Activated naive CD8-positive, alpha-beta T cell treated with anti-CD3 and anti-CD28 coated beads for 36 hours (primary cell): Measurements from ENCODE around the gene AP3D1. TPM values are rescaled to one million over a fixed set of nuclear protein-coding genes. Genes with fewer than 3 reads are reported as not detected.

Experiments used
- DNase-seq: peaks from one replicate; pipeline ENCODE4 v3.0.0; 2021
- H3K27ac Mint-ChIP-seq: one replicate; pipeline ENCODE4 v1.8.0; 2022; ENCODE audit warnings: mild to moderate bottlenecking, moderate library complexity, mixed read lengths
- H3K27me3 Mint-ChIP-seq: one replicate; pipeline ENCODE4 v1.8.0; 2022; ENCODE audit warnings: mild to moderate bottlenecking, mixed read lengths
- H3K36me3 Mint-ChIP-seq: one replicate; pipeline ENCODE4 v1.8.0; 2021; ENCODE audit warnings: mild to moderate bottlenecking, mixed read lengths
- H3K4me1 Mint-ChIP-seq: one replicate; pipeline ENCODE4 v1.8.0; 2021; ENCODE audit warnings: mixed read lengths
- H3K4me3 Mint-ChIP-seq: one replicate; pipeline ENCODE4 v1.8.0; 2022; ENCODE audit warnings: mild to moderate bottlenecking, moderate library complexity, mixed read lengths
- H3K9me3 Mint-ChIP-seq: one replicate; pipeline ENCODE4 v1.8.0; 2022; ENCODE audit warnings: mixed read lengths
- total RNA-seq, 2 experiments: library from RNA; stranded (reverse); gene quantifications; one replicate each; pipeline ENCODE4 v1.2.3, GENCODE V29; 2021

AP3D1 gene
- total RNA-seq, 2 experiments from 2014 or later = 92.0 to 96.0 TPM

DNA sequence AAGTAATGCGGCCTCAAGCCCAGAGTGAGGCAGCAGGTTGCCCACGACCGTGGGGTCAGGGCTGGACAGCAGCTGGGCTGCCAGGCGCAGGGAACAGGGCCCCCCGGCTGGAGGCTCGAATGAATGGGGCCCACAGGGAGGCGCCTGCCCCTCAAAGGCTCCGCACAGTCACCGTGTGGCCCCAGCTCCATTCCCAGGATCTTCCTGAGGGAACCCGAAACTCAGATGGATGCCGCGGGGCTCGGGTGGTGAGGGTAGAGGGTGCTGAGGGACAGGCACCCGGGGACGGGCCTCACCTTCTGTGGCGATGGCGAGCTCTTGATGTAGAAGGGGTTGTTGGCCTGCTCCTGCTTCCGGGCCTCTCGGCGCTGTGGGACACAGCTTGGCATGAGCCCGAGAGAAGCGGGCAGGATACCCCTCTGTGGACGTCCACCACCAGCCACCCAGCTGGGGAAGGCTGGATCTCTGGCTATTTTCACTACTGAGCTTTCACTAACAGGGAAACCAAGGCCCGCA, 35.4 kb downstream of the AP3D1 start:
- no peak for DNase-seq
- H3K4me1 Mint-ChIP-seq = peaks cover 3% of the 10 kb centered on the region
- H3K27me3 Mint-ChIP-seq = no peaks in the 10 kb centered on the region
- no peak overlapping the region for H3K4me3 Mint-ChIP-seq
- H3K27ac Mint-ChIP-seq = no peak overlapping the region
- no peaks in the 10 kb centered on the region for H3K9me3 Mint-ChIP-seq
- H3K36me3 Mint-ChIP-seq = peaks cover 13% of the 10 kb centered on the region

DNA sequence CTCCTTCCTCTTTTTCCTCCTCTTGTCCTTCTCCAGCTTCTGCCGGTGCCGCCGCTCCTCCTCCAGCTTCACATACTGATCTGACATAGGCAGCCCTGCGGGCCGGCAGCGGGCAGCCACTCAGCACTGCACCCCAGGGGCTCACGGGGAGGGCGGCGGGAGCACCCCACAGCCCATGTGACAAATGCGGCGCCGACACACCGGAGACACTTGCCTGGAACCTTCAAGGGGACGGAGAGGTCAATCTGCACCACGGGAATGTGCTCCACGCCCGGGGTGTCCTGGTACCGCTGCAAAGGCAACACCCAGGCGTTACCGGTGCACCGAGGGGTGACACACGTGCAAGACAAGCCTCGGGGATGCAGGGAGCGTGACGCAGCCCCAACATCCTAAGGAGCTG, 36.0 kb downstream of the AP3D1 start:
- H3K27me3 Mint-ChIP-seq = no peaks in the 10 kb centered on the region
- no peak overlapping the region for H3K4me3 Mint-ChIP-seq
- H3K36me3 Mint-ChIP-seq = peaks cover 13% of the 10 kb centered on the region
- peaks cover 3% of the 10 kb centered on the region for H3K4me1 Mint-ChIP-seq
- no peak for DNase-seq
- H3K9me3 Mint-ChIP-seq = no peaks in the 10 kb centered on the region
- H3K27ac Mint-ChIP-seq = no peak overlapping the region

DNA sequence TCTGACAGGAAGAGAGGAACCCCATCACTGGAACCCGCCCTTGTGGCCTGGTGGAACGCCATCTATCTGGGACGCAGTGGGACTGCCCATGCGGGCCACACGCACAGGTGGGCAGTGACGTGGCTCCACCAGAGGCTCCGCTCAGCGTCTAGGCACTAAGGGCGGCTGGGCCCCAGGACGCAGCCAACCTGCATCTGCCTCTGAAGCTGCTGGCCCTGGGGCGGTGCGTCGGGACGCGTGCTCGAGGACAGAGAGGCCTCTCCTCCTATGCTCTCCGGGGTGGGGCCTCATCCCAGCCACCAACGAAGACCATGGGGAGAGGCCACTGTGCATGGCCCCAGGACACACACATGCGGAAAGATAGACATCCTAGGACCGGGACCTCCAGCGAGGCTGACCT, 36.5 kb downstream of the AP3D1 start:
- Mint-ChIP-seq H3K27me3 (no peaks in the 10 kb centered on the region), H3K9me3 (no peaks in the 10 kb centered on the region), H3K27ac (no peak overlapping the region), H3K36me3 (peaks cover 13% of the 10 kb centered on the region), H3K4me1 (peaks cover 3% of the 10 kb centered on the region), H3K4me3 (no peak overlapping the region)
- no peak for DNase-seq

DNA sequence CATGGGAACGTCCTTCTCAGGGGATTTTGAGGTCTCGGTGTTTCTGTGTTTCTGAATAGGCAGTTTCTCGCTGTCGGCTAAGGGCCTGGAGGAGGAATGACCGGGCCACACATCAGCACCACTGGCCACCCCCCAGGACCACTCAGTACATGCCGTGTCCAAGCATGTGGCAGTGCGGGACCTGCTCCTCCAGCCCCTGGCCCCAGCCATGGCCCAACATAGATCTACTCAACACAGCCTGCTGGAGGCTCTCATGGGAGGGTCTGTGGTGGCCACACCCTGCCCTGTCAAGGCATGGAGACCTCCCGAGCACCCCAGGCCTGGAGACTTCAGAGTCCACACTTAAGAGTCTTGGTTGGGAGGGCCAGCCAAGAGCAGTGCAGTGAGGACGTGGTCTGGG, 37.1 kb downstream of the AP3D1 start:
- peaks cover 3% of the 10 kb centered on the region for H3K4me1 Mint-ChIP-seq
- H3K9me3 Mint-ChIP-seq = no peaks in the 10 kb centered on the region
- H3K27me3 Mint-ChIP-seq = no peaks in the 10 kb centered on the region
- H3K27ac Mint-ChIP-seq = no peak overlapping the region
- no peak overlapping the region for H3K4me3 Mint-ChIP-seq
- DNase-seq = no peak
- H3K36me3 Mint-ChIP-seq = peaks cover 11% of the 10 kb centered on the region

DNA sequence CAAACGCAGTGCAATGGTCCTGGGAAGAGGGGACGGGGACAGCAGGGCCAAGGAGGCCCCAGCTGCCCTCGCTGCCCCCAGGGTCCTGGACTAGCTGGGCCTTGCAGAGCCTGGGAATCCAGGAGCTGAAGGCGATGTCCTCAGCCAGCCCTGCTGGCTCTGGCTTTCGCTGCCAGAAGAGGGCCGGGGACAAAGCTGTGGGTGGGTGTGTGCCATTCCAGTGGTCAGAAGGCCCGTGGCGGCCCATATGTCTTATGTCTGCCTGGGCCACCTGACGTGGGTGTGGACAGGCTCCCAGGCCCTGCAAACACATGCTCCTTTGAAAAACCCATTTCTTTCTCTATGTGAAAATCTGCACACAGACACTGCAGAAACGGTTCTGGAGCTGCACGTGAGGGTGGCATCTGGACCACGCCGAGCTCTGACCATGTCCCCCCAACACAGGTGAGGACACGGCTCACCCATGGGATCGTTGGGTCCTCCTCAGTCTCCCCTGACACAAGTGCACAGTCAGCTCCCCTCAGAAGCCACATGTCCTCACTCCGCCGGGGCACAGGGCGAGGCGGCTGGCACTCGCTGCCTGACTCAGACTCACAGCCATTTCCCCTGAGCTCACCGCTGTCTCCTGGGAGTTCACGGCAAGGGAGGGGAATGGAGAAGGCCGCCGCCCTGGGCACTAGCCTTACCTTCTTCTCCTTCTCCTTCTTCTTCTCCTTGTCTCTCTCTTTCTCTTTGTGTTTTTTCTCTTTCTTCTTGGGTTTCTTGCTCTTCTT, 37.7 kb downstream of the AP3D1 start:
- Mint-ChIP-seq H3K27ac (no peak overlapping the region), H3K27me3 (no peaks in the 10 kb centered on the region), H3K9me3 (no peaks in the 10 kb centered on the region)

DNA sequence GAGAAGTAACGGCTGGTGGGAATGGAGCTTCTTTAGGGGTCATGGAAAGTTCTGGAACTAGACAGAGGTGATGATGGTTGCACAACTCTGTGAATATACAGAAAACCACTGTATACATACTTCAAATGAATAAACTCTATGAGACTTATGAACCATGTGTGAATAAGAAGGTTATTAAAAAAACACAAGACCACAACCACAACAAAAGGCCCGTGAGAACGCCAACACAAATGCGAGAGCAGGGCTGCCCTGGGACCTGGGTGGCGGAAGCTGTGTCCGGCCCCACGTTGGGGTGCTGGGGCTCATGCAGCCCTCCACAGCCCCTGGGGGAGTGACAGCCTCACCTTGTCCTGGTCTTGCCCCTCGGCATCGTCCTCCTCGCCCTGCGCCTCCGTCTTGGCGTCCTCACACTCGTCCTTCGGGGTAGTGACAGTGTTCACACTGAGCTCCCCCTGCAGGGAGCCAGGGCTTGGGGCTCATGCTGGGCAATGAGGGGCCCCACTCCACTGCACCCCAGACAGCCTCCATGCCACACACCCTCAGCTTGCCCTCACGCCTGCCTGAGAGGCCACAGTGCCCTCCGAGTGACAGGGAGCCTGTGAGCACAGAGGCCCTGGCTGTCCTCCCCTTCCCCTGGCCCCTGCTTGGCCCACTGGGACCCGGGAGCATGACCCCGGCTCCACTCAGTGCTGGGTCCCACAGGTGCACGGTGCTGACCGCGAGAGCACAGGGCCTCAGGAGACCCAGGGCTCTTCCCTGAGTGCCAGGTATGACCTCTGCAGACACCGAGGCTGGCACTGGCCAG, 38.6 kb downstream of the AP3D1 start:
- H3K27me3 Mint-ChIP-seq = no peaks in the 10 kb centered on the region
- H3K9me3 Mint-ChIP-seq = no peaks in the 10 kb centered on the region
- peaks cover 14% of the 10 kb centered on the region for H3K36me3 Mint-ChIP-seq
- DNase-seq = no peak
- peaks cover 3% of the 10 kb centered on the region for H3K4me1 Mint-ChIP-seq
- no peak overlapping the region for H3K4me3 Mint-ChIP-seq
- H3K27ac Mint-ChIP-seq = peak overlapping the region; percentile 17

More for the DNA sequence above, 37.7 kb downstream of the AP3D1 start:
- Mint-ChIP-seq H3K36me3 (peaks cover 9% of the 10 kb centered on the region), H3K4me1 (peaks cover 3% of the 10 kb centered on the region), H3K4me3 (no peak overlapping the region)
- no peak for DNase-seq

DNA sequence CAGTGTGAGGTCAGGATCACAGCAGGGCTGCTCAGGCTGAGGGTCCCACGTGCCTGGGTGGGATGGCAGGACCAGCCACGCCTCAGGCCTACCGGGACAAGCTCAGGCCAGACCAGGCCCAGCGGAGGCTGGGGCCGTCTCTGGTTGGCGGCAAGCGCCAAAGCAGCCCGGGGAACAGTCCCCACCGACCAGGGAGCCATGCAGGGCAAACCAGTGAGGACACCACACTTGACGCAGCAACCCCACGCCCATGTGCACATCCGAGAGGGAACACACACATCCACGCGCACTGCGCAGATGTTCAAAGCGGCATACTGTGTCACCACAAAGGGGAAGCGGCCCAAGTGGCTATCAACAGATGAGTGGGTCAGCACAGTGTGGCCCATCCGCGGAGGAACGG, 39.5 kb downstream of the AP3D1 start:
- peaks cover 3% of the 10 kb centered on the region for H3K4me1 Mint-ChIP-seq
- H3K27ac Mint-ChIP-seq = no peak overlapping the region
- no peaks in the 10 kb centered on the region for H3K9me3 Mint-ChIP-seq
- no peak for DNase-seq
- no peaks in the 10 kb centered on the region for H3K27me3 Mint-ChIP-seq
- peaks cover 17% of the 10 kb centered on the region for H3K36me3 Mint-ChIP-seq
- H3K4me3 Mint-ChIP-seq = no peak overlapping the region

DNA sequence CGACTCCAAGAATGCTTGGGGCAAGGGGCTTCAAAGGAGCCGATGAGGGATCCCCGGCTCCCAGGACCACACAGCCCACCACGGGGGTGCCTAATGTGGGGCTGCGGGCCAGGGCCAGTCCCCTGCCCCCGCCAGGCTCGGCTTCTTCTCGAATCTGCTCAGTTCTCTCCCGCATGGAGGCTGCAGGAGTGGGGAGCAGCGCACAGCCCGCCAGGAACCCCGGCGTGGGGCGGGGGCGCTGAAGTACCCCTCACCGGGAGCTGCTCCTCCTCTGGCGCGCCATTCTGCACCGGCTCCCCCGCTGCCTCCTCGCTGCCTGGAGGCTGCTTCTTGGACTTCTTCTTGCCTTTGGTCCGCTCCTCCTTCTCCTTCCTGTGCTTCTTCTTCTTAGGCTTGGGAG, 39.9 kb downstream of the AP3D1 start:
- H3K4me1 Mint-ChIP-seq = peaks cover 3% of the 10 kb centered on the region

DNA sequence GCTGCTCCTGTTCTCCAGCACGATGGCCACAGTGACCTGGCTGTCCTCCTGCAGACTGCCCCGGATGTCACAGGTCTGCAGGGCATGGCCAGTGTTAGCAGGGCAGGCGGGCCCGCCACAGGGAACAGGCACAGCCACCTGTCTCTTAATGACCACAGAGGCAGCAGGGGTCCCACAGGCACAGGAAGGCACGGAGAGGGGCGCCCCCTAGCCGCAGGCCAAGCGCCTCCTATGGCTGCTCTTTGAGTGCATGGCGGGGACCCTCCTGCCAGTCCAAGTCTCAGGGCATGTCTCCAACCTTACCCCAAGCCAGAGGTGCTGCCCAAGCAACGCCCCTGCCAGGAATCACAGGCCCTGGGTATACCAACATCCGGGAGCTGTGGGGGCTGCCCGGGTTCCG, 40.5 kb downstream of the AP3D1 start:
- Mint-ChIP-seq H3K27ac (no peak overlapping the region), H3K36me3 (peaks cover 27% of the 10 kb centered on the region), H3K4me1 (peaks cover 3% of the 10 kb centered on the region), H3K27me3 (no peaks in the 10 kb centered on the region), H3K9me3 (no peaks in the 10 kb centered on the region), H3K4me3 (no peak overlapping the region)
- DNase-seq = no peak

More for the DNA sequence above, 39.9 kb downstream of the AP3D1 start:
- no peak for DNase-seq
- no peak overlapping the region for H3K27ac Mint-ChIP-seq
- no peak overlapping the region for H3K4me3 Mint-ChIP-seq
- H3K9me3 Mint-ChIP-seq = no peaks in the 10 kb centered on the region
- H3K36me3 Mint-ChIP-seq = peaks cover 21% of the 10 kb centered on the region
- H3K27me3 Mint-ChIP-seq = no peaks in the 10 kb centered on the region

DNA sequence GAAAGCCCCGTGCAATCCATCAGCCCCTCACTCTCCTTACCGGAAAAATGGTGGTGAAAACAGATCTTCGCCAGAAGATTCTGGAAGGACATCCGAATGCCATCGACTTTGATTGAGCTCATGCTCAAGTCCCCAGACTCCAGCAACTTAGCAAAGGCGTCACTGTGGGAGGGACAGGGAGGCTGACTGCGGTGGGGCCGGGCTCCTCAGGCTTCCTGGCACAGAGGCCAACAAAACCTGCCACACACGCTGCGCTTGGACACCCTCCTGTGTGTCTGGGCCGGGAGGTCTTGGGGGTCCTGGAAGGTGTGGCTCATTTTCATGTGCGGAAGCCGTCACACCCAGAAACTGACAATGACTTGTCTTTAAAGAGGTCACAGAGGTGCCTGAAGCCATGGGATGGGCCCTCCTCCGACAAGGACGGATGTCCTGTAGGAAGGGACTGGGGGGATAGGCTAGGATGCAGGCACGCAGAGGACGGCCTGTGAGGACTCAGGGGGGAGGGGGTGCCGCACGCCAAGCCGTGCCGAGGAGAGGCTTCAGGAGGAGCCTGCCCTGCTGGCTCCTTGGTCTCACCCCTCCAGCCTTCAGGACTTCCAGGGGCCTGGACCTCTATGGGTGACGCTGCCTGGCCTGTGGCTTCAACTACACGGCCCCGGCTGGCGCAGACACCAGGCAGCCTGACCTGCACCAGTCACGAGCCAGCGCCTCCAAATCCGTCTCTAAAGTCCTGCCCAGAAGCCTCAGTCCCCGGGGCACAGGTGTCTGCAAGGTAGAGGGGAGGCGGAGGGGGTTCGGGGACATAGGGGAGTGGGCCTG, 42.1 kb downstream of the AP3D1 start:
- H3K36me3 Mint-ChIP-seq = peaks cover 36% of the 10 kb centered on the region

DNA sequence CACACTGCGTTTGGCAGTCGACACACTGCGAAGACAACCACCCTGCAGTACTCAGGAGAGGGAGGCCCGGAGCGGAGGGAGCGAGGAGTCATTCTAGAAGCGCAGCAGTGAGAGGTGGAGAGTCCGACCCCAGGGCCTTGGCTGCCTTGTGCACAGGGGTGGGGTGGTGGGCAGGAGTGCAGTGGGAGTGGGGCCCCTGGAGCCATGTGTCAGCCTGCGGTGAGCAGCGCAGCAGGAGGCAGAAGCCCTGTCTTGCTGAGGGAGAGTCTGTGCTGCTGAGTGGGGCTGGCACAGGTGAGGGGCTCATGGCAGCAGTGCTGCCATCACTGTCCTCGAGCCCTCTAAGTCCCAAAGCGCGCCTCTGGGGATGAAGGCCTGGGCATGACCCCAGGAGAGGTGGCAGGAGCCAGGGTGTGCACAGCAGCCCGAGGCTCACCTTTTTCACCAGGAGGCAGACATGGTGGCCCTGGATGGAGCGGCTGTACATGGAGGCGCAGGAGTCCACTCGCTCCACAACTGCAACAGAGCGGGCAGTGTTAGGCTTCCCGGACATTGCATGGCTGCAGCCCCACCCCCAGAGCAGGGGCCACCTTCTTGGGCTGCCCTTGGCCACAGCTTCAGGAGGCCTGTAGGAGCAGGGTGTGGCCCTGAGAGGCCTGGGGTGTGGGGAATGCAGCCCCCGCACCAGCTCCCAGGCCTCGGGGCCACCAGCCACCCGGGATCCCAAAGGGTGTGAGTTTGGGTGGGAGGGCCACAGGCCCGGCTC, 42.9 kb downstream of the AP3D1 start:
- no peak for DNase-seq
- Mint-ChIP-seq H3K27me3 (no peaks in the 10 kb centered on the region), H3K4me1 (peaks cover 3% of the 10 kb centered on the region), H3K9me3 (peaks cover 11% of the 10 kb centered on the region), H3K36me3 (peaks cover 39% of the 10 kb centered on the region), H3K27ac (peak overlapping the region; percentile 39), H3K4me3 (no peak overlapping the region)

More for the DNA sequence above, 42.1 kb downstream of the AP3D1 start:
- no peak for DNase-seq
- no peaks in the 10 kb centered on the region for H3K27me3 Mint-ChIP-seq
- no peak overlapping the region for H3K4me3 Mint-ChIP-seq
- peak overlapping the region; percentile 8 for H3K27ac Mint-ChIP-seq
- H3K4me1 Mint-ChIP-seq = peaks cover 3% of the 10 kb centered on the region
- H3K9me3 Mint-ChIP-seq = peaks cover 6% of the 10 kb centered on the region

DNA sequence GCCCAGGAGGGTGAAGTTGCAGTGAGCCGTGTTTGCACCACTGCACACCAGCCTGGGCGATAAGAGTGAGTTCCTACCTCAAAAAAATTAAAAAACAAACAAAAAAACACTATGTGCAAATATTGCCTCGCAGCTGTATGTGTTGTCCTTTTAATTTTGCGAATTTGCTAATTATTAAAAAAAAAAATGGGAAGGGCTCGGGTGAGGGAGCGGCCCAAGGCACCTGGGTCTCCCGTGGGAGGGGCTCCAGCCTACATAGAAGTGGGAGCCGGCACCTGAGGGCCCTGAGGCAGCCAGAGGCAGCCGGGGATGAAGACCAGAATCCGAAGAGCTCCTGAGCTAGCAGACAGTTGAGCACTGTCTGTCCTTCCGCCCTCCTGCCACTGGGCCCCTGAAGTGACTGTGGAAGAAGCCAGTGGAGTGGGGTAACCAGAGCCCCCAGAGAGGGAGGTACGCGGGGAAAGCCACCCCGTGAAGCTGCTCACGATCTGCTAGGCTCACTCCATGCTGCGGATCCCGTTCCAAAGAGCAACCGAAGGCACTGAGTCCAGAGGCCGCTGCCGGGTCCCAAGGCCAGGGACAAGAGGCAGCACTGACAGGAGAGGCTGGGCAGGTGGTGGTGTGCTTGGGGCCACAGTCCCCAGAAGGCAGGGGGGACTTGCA, 48.2 kb downstream of the AP3D1 start:
- Mint-ChIP-seq H3K36me3 (peaks cover 42% of the 10 kb centered on the region), H3K27me3 (no peaks in the 10 kb centered on the region), H3K4me3 (no peak overlapping the region), H3K27ac (no peak overlapping the region), H3K4me1 (no peaks in the 10 kb centered on the region), H3K9me3 (peaks cover 11% of the 10 kb centered on the region)
- no peak for DNase-seq

DNA sequence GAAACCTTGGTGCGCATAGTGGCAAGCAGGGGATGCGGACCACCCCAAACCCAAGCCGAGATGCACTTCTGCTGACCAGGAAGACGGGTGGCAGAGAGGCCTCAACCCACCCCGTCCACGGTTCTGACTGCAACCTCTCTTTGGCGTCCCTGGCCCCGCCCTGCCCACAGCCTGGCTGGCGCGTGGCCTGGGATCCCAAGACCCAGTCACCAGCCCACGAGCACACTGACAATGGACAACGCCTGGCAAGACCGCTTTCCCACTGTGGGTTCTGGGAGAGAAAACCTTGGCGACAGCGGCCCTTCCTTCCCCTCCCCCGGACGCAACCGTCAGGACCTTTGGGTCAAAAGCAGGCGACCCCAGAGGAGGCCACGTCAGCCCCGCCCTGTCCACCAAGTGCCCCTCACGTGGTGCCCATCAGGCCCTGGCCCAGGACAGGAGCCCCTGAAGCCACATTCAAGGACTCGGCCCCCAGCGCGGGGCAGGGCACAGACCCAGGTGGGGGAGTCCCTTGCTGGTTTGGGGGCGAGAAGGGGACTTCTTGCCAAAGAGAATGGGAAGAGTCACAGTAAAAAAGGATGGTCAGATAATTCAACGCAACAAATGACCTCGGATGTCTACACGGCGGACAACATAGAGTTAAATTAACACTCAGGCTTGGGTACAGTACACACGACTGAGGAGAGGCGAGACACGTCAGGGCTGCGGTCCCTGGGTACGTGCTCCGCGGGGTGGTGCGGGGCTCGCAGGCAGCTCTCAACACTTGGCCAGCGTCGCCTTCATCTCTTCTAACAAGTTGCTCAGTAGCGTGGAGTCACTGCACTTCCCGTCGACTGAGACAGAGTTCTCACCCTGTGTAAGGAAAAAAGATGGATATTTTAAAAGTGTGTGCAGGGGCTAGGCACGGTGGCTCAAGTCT, 49.7 kb downstream of the AP3D1 start:
- DNase-seq = no peak
- H3K4me3 Mint-ChIP-seq = no peak overlapping the region

More for the DNA sequence above, 49.7 kb downstream of the AP3D1 start:
- Mint-ChIP-seq H3K27ac (peak overlapping the region; percentile 72), H3K36me3 (peaks cover 33% of the 10 kb centered on the region), H3K9me3 (peaks cover 11% of the 10 kb centered on the region), H3K4me1 (peaks cover 7% of the 10 kb centered on the region), H3K27me3 (no peaks in the 10 kb centered on the region)
